Naive thymus-derived CD8-positive, alpha-beta T cell (primary cell): ENCODE measurements around the gene EPHB2. TPM values are rescaled to one million over a fixed set of nuclear protein-coding genes. Genes with fewer than 3 reads are reported as not detected.

ENCODE experiments used
- ATAC-seq, 2 donors: fragments of 150-1000 bp; cut with Tn5 transposase in 1 of 2; sonication (Bioruptor Pico), chemical (Tn5 transposase) in 1 of 2; 1 replicate in 1 of 2; 2 replicates in 1 of 2; pipeline ENCODE4 v1.10.0; 2021; ENCODE audit warnings: mild to moderate bottlenecking in 2 of 2, moderate library complexity in 2 of 2
- POLR2A ChIA-PET: fragments of 350-600 bp; sonication (Branson Sonifier 250); formaldehyde crosslinking; loops from one replicate; lab custom pipeline; 2021; ENCODE audit warnings: antibody characterized with exemption; lab: Charles Lee
- DNase-seq, 10 donors: peaks; one replicate each; pipeline versions ENCODE4 v3.0.0 to v3.0.0-alpha.2; 2020 to 2022
- H3K27ac Mint-ChIP-seq, 10 donors: one replicate each; pipeline ENCODE4 v1.8.0; 2020 to 2022; ENCODE audit warnings: mild to moderate bottlenecking in 10 of 10, mixed read lengths in 10 of 10, moderate library complexity in 4 of 10, inconsistent platforms in 1 of 10
- H3K27me3 Mint-ChIP-seq, 5 donors: one replicate each; pipeline ENCODE4 v1.8.0; 2021 to 2022; ENCODE audit warnings: mixed read lengths in 5 of 5
- H3K36me3 Mint-ChIP-seq, 3 donors: one replicate each; pipeline ENCODE4 v1.8.0; 2020 to 2022; ENCODE audit warnings: mixed read lengths in 3 of 3, mild to moderate bottlenecking in 2 of 3, inconsistent platforms in 1 of 3
- H3K4me1 Mint-ChIP-seq, 4 donors: one replicate each; pipeline ENCODE4 v1.8.0; 2021 to 2022; ENCODE audit warnings: mixed read lengths in 4 of 4
- H3K4me3 Mint-ChIP-seq, 10 donors: one replicate each; pipeline ENCODE4 v1.8.0; 2020 to 2022; ENCODE audit warnings: mild to moderate bottlenecking in 10 of 10, mixed read lengths in 10 of 10, moderate library complexity in 6 of 10, inconsistent platforms in 1 of 10
- H3K9me3 Mint-ChIP-seq, 9 donors: one replicate each; pipeline ENCODE4 v1.8.0; 2020 to 2022; ENCODE audit warnings: mixed read lengths in 9 of 9, mild to moderate bottlenecking in 3 of 9, inconsistent platforms in 1 of 9, moderate library complexity in 1 of 9
- polyA plus RNA-seq, 3 donors: library from polyadenylated mRNA; unstranded; fragments of 300-500 nt; fragmentation: Illumina TruSeq; gene quantifications; one replicate each; pipeline ENCODE4 v1.2.3, GENCODE V29; 2021
- total RNA-seq, 8 experiments: library from RNA in 2 of 8; stranded (reverse) in 2 of 8; gene quantifications; one replicate each; pipeline ENCODE4 v1.2.3 and lab custom pipeline; 2021 to 2026

Gene EPHB2
- total and polyA plus RNA-seq, 5 experiments from 2014 or later = 0.21 to 0.25 TPM; not detected in 3

DNA sequence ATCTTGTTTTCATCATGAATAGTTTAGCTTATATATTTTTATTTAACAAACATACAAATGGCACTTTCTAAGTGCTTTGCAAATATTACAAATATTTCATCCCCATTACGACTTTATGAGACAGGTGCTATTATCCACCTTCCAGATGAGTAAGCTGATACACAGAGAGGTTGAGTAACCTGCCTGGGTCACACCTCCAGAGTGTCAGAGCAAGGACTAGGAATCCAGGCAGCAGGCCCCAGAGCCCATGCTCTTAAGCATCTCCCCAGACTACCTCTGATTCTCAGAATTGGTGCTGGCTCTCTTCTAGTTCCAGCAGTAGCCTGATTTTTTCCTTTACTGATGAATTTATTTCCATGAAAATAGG is 40.0 kb downstream of the EPHB2 start:
- POLR2A ChIA-PET = no interaction called here
- H3K36me3 Mint-ChIP-seq = no peaks in the 10 kb centered on the region
- no peak overlapping the region for H3K4me3 Mint-ChIP-seq
- peaks cover 0 to 14% (median 3%) of the 10 kb centered on the region in 5 donors for H3K27me3 Mint-ChIP-seq
- H3K4me1 Mint-ChIP-seq = peaks cover 0 to 6% (median 0%) of the 10 kb centered on the region in 4 donors
- H3K27ac Mint-ChIP-seq = no peak overlapping the region
- ATAC-seq (no peak), DNase-seq (no peak)
- H3K9me3 Mint-ChIP-seq = no peaks in the 10 kb centered on the region

DNA sequence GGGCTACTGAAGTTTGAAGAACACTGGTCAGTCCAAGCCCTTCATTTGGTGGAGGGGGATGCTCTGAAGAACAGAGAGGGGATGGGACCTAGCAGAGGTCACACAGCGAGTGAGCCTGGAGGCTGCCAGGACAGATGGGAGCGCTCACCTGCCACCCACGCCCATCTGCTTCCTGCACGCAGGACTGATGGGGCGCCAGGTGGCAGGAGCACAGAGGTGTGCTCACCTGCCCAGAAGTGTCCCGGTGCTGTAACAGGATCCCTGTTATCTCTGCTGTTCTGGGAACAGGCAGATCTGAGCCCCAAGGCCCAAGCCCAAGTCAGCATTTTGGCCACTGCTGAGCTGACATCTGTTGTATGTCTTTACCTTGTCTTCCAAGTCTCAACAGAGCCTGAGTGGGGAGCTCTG is 40.5 kb downstream of the EPHB2 start:
- Mint-ChIP-seq H3K4me3 (no peak overlapping the region), H3K9me3 (no peaks in the 10 kb centered on the region), H3K27me3 (peaks cover 0 to 16% (median 3%) of the 10 kb centered on the region in 5 donors), H3K36me3 (no peaks in the 10 kb centered on the region), H3K27ac (no peak overlapping the region), H3K4me1 (peaks cover 0 to 3% (median 0%) of the 10 kb centered on the region in 4 donors)
- ATAC-seq (no peak), DNase-seq (no peak)
- POLR2A ChIA-PET = no interaction called here

DNA sequence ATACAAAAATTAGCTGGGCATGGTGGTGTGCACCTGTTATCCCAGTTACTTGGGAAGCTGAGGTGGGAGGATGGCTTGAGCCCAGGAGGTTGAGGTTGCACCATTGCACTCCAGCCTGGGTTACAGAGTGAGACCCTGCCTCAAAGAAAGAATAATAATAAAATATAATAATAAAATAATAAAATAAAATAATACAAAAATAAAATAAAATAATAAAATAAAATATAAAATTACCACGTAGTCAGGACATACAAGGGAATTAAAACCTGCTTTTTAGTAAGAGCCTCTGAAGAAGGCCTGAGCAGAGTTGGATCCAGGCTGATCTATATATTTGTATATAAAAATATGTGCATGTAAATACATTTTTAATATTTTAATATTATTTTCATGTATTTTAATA is 41.7 kb downstream of the EPHB2 start:
- ATAC-seq (no peak), DNase-seq (no peak)
- Mint-ChIP-seq H3K4me3 (no peak overlapping the region), H3K9me3 (no peaks in the 10 kb centered on the region), H3K27me3 (peaks cover 0 to 16% (median 3%) of the 10 kb centered on the region in 5 donors), H3K36me3 (no peaks in the 10 kb centered on the region), H3K4me1 (peaks cover 0 to 3% (median 0%) of the 10 kb centered on the region in 4 donors), H3K27ac (no peak overlapping the region)
- POLR2A ChIA-PET = no interaction called here

DNA sequence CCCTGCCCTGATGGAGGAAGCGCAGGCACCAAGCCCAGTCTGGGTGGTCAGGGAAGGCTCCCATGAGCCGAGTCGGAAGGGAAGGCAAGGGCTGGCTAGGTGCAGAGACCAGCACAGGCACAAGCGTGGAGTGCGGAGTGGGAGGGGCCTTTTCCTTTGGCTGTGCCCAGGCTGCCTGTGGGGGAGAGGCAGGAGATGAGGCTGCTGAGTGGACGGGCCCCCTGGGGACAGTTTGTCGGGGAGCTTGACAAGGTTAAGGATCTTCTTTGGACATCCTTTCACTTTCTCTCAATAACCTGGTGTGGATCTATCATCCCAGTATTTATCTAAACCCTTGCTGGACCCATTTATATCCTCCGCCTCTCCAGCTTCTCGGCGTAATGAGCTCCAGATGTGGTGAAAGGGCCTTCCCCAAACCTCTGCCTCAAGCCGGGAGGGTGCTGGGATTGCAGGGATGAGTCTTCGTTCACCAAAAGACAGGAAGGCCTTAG is 42.9 kb downstream of the EPHB2 start:
- H3K4me3 Mint-ChIP-seq = no peak overlapping the region
- no peak overlapping the region for H3K27ac Mint-ChIP-seq
- ATAC-seq (no peak), DNase-seq (no peak)
- peaks cover 0 to 3% (median 0%) of the 10 kb centered on the region in 4 donors for H3K4me1 Mint-ChIP-seq
- POLR2A ChIA-PET = no interaction called here
- peaks cover 0 to 16% (median 4%) of the 10 kb centered on the region in 5 donors for H3K27me3 Mint-ChIP-seq
- no peaks in the 10 kb centered on the region for H3K36me3 Mint-ChIP-seq
- no peaks in the 10 kb centered on the region for H3K9me3 Mint-ChIP-seq

DNA sequence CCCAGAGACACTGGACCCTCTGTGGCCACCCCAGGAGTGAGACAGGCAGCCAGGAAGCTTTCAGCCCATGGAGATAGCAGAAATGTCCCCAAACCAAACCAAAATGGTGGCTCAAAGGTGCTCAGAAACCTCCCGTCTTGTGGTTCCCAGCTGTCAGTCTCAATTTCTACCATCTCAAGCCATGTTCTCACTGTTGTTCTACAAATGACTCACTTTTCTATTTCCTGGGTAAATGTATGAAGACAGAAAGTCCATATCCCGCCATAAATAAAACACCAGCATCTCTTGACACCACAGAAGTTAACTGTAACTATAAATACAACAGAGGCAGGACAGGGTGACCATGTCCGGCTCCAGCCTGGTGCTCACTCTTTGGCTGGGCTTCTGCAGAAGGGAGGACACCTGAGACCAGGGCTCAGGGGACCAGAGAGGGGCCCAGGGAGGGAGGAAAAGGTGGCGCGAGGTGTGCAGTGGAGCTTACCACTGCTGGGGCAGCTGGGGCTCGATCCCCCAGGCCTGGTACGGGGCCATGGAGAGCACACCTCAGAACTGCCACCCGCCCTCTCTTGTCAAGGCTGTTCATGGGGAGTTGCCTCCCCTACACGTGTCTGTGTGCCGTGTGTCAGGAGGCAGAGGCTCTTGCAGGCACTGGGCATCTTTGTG is 43.6 kb downstream of the EPHB2 start:
- ATAC-seq = no peak
- Mint-ChIP-seq H3K27me3 (peaks cover 0 to 18% (median 8%) of the 10 kb centered on the region in 5 donors), H3K36me3 (no peaks in the 10 kb centered on the region), H3K27ac (no peak overlapping the region), H3K4me1 (peaks cover 0 to 3% (median 0%) of the 10 kb centered on the region in 4 donors), H3K4me3 (no peak overlapping the region), H3K9me3 (no peaks in the 10 kb centered on the region)
- POLR2A ChIA-PET = no interaction called here
- DNase-seq = no peak

DNA sequence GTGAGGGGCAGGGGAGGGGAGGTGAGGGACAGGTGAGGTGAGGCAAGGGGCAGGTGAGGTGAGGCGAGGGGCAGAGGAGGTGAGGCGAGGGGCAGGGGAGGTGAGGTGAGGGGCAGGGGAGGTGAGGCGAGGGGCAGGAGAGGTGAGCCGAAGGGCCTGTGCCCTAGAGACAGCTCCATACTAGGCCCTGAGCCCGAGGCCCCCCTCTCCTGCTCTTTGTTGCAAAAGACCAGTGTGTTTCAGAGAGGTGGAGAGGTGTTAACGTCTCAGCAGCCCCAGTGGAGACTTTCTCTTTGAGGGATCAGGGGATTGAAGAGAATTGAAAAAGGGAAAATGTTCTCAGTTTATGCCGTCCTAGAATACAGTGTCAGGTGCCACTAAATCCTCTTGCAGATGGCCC is 44.2 kb downstream of the EPHB2 start:
- no peak overlapping the region for H3K27ac Mint-ChIP-seq
- ATAC-seq = no peak
- H3K27me3 Mint-ChIP-seq = peaks cover 0 to 18% (median 8%) of the 10 kb centered on the region in 5 donors
- DNase-seq = no peak
- H3K4me1 Mint-ChIP-seq = peaks cover 0 to 3% (median 0%) of the 10 kb centered on the region in 4 donors
- no peaks in the 10 kb centered on the region for H3K36me3 Mint-ChIP-seq
- H3K4me3 Mint-ChIP-seq = no peak overlapping the region
- POLR2A ChIA-PET = no interaction called here
- H3K9me3 Mint-ChIP-seq = no peaks in the 10 kb centered on the region

DNA sequence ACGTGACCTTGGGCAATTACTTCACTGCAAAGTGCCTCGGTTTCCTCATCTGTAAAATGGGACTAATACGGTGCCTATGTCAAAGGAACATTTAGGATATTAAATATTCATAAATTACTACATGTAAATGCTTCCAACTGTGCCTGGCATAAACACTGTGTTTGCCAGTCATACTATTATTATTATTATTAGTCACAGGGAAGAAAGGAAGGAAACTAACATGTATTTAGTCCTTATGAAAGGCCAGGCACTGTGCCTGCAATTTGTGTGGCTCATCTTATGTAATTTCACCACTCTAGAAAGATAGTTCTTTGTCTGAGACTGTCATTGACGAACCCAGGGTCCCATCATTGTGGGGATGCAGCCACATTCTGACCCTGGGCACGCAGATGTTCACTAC is 45.0 kb downstream of the EPHB2 start:
- peaks cover 0 to 18% (median 8%) of the 10 kb centered on the region in 5 donors for H3K27me3 Mint-ChIP-seq
- no peaks in the 10 kb centered on the region for H3K4me1 Mint-ChIP-seq
- no peak overlapping the region for H3K4me3 Mint-ChIP-seq
- no peaks in the 10 kb centered on the region for H3K9me3 Mint-ChIP-seq
- no peak overlapping the region for H3K27ac Mint-ChIP-seq
- ATAC-seq (no peak), DNase-seq (no peak)
- no peaks in the 10 kb centered on the region for H3K36me3 Mint-ChIP-seq
- POLR2A ChIA-PET = no interaction called here

DNA sequence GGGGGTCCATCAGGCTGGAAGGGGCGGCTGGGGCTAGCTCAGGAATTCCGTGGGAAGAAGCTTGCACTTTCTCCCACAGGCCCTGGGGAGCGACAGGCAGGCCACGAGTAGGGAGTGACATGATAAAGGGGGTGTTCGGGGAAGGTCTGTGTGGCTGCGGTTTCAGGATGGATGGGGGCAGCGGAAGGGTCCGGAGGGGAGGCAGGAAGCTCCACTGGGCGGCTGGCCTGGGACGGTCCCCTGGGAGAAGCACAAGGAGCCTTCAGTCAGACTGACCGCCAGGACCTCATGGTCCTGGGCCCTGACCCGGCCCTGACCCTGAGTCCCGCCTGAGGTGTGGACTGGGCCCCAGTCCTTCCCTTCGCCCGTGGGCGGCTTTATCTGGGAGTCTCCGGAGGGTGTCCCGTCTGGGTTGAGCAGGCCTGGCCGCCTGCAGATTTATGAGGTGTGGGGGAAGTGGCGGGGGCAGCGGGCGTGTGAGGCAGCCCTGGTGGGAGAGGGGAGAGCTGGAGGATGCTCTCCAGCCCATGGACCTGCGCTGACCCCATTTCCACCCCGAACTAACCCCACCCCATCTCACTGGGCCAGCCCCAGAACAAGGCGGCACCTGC is 45.6 kb downstream of the EPHB2 start:
- POLR2A ChIA-PET = no interaction called here
- Mint-ChIP-seq H3K4me3 (no peak overlapping the region), H3K36me3 (no peaks in the 10 kb centered on the region), H3K4me1 (no peaks in the 10 kb centered on the region), H3K27ac (no peak overlapping the region), H3K27me3 (peaks cover 0 to 16% (median 8%) of the 10 kb centered on the region in 5 donors), H3K9me3 (no peaks in the 10 kb centered on the region)
- no peak for ATAC-seq
- no peak for DNase-seq

DNA sequence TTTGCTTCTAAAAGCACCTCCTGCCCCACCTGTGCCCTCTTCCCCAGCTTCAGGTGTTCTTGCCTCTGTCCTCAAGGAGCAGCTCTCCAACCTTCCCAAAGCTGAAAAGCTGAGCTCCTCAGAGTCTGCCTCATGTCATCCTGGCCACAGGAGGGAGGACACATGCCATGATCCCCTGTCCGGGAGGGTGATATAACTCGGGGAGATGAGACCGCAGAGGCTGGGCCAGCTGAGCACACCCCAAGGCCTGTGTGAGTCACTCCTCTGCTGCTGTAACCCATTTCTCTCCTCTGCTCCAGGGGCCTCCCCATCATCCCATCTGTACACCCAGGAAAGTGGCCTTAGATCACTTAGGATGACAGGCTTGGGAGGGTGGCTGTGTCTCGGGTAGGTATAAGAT is 49.8 kb downstream of the EPHB2 start:
- Mint-ChIP-seq H3K9me3 (no peaks in the 10 kb centered on the region), H3K4me1 (no peaks in the 10 kb centered on the region), H3K4me3 (no peak overlapping the region), H3K36me3 (no peaks in the 10 kb centered on the region), H3K27ac (no peak overlapping the region), H3K27me3 (peaks cover 0 to 5% (median 0%) of the 10 kb centered on the region in 5 donors)
- ATAC-seq (no peak), DNase-seq (no peak)
- POLR2A ChIA-PET = no interaction called here

DNA sequence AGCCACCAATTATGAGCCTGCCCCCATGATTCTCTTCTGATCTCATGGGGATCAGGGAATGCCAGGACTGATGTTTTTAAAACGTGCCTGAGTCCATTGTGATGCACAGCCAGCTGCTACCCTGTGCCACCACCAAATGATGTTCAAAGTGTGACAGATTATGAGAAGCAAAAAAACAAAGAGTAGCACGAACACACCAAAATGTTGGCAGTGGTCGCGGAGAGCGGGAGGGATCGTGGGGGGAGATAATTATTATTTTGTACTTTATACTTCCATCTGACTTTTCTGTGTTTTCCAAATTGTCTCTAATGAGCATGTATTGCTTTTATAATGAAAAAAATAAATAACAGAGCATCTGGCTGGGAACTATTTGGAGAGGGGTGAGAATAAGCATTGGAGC is 50.5 kb downstream of the EPHB2 start:
- Mint-ChIP-seq H3K9me3 (no peaks in the 10 kb centered on the region), H3K36me3 (no peaks in the 10 kb centered on the region), H3K4me1 (peaks cover 0 to 2% (median 0%) of the 10 kb centered on the region in 4 donors), H3K27me3 (peaks cover 0 to 5% (median 0%) of the 10 kb centered on the region in 5 donors), H3K27ac (no peak overlapping the region), H3K4me3 (no peak overlapping the region)
- no peak for ATAC-seq
- POLR2A ChIA-PET = no interaction called here
- DNase-seq = no peak

DNA sequence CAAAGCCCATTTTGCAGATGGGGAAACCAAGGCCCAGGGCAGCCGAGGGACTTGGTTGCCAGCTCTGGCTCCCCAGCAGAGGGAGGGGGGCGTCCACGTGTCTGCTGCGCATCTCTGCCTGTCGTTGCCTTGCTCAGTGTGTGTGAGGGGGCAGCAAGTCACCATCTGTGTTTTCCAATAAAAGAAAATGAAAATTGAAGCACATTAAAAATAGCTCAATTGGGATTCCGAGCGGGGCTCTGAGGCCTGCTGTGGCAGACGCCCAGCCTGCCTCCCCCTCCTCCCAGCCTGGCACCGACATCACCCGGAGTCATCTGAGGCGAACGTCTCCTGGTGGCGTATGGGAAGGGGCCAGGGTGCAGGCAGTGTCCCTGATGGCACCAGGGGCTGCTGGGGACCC is 51.2 kb downstream of the EPHB2 start:
- Mint-ChIP-seq H3K4me3 (no peak overlapping the region), H3K9me3 (no peaks in the 10 kb centered on the region)

DNA sequence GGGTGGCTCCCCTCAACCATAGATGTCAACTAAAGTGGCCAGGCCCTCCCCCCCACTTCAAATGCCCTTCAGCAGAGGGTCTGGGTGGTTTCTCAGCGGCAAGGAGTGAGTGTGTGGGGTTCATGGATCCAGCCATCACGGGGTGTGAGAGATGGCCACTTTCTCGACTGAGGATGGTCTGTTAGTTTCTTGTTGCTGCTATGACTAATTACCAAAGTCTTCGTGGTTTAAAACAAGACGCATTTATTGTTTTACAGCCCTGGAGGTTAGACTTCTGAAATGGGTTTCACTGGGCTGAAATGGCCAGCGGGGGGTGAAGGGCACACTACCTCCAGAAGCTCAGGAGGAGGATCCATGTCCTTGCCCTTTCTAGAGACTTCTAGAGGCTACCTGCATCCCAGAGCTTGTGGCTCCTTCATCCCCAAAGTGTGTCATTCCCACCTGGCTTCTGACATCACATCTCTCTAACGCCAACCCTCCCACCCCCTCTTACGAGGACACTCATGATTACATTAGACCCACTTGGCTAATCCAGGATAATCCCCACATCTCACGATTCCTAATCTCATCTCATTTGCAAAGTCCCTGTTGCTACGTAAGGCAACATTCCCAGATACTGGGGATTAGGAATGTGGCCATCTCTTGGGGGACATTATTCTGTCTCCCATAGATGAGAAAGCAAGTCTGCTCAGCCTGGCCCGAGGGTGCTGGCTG is 53.0 kb downstream of the EPHB2 start:
- no peak for ATAC-seq
- Mint-ChIP-seq H3K36me3 (no peaks in the 10 kb centered on the region), H3K9me3 (no peaks in the 10 kb centered on the region), H3K4me3 (no peak overlapping the region), H3K27me3 (peaks cover 0 to 3% (median 0%) of the 10 kb centered on the region in 5 donors), H3K4me1 (peaks cover 0 to 3% (median 0%) of the 10 kb centered on the region in 4 donors), H3K27ac (no peak overlapping the region)
- no peak for DNase-seq
- POLR2A ChIA-PET = no interaction called here

More for the DNA sequence above, 51.2 kb downstream of the EPHB2 start:
- no peak for ATAC-seq
- Mint-ChIP-seq H3K36me3 (no peaks in the 10 kb centered on the region), H3K27ac (no peak overlapping the region), H3K27me3 (peaks cover 0 to 5% (median 0%) of the 10 kb centered on the region in 5 donors), H3K4me1 (peaks cover 0 to 2% (median 0%) of the 10 kb centered on the region in 4 donors)
- no peak for DNase-seq
- POLR2A ChIA-PET = no interaction called here

DNA sequence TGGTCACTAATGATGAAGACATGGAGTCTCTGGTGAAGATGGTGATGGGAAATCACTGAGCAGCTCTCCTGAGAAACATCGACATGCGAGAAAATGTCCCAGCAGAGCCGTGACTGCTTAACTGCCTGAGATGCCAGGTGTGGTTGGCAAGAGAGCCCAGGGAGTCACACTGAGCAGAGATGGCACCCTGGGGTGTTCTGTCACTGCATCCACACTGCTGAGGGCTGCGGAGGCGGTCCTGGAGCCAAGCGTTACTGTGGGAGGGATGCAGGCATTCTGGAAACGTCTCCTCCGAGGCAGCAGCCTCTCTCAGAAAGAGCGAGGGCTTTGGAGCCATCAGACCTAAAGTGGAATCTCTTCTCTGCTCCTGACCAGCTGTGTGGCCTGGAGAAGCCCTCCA is 57.2 kb downstream of the EPHB2 start:
- no peak for ATAC-seq
- no peak overlapping the region for H3K27ac Mint-ChIP-seq
- peaks cover 0 to 10% (median 3%) of the 10 kb centered on the region in 5 donors for H3K27me3 Mint-ChIP-seq
- peaks cover 0 to 3% (median 0%) of the 10 kb centered on the region in 4 donors for H3K4me1 Mint-ChIP-seq
- H3K36me3 Mint-ChIP-seq = no peaks in the 10 kb centered on the region
- POLR2A ChIA-PET = no interaction called here
- no peak overlapping the region for H3K4me3 Mint-ChIP-seq
- no peaks in the 10 kb centered on the region for H3K9me3 Mint-ChIP-seq
- no peak for DNase-seq
